GM21786 (cell line): ENCODE data around the gene TRAF7.
"Not testable (repeated sequence)": the region's sequence is repeated elsewhere in the genome, so short reads cannot be mapped to it uniquely, and the experiment has no call there.

ENCODE experiments used
- ATAC-seq: cut with Tn5 transposase; IDR thresholded peaks from one replicate; pipeline ENCODE4 v1.9.1; 2021; ENCODE audit not compliant: unreplicated experiment

Gene TRAF7

GRCh38 chr16:2155091-2155950 is at the start of gene TRAF7:
Gene TRAF7, plus strand, starts transcription at chr16:2155782. Its CDS starts 8,139 bp downstream, at chr16:2163921.
- ATAC-seq: peak; percentile 88

- ATAC-seq: not testable (repeated sequence)
Measured at GRCh38 chr16:2106211-2106610, 49.4 kb upstream of the TRAF7 start.

GRCh38 chr16:2107121-2107790 is 48.3 kb upstream of the TRAF7 start:
- not testable (repeated sequence) for ATAC-seq

- ATAC-seq: not testable (repeated sequence)
Measured at GRCh38 chr16:2107791-2108125, 47.8 kb upstream of the TRAF7 start.

GRCh38 chr16:2108446-2109270 is 46.9 kb upstream of the TRAF7 start:
- ATAC-seq: not testable (repeated sequence)

- not testable (repeated sequence) for ATAC-seq
Measured at GRCh38 chr16:2109271-2109580, 46.4 kb upstream of the TRAF7 start.

GRCh38 chr16:2109872-2110271 is 45.7 kb upstream of the TRAF7 start:
- not testable (repeated sequence) for ATAC-seq

- ATAC-seq: not testable (repeated sequence)
Measured at GRCh38 chr16:2110332-2111008, 45.1 kb upstream of the TRAF7 start.

GRCh38 chr16:2111009-2111353 is 44.6 kb upstream of the TRAF7 start:
- ATAC-seq: not testable (repeated sequence)

GRCh38 chr16:2111412-2112335 is 43.9 kb upstream of the TRAF7 start:
- not testable (repeated sequence) for ATAC-seq

- not testable (repeated sequence) for ATAC-seq
Measured at GRCh38 chr16:2112539-2113106, 43.0 kb upstream of the TRAF7 start.

GRCh38 chr16:2114225-2114624 is 41.4 kb upstream of the TRAF7 start:
- ATAC-seq: not testable (repeated sequence)

GRCh38 chr16:2114885-2115590 is 40.5 kb upstream of the TRAF7 start:
- not testable (repeated sequence) for ATAC-seq

- ATAC-seq: no peak
Measured at GRCh38 chr16:2115591-2115973, 40.0 kb upstream of the TRAF7 start.

GRCh38 chr16:2116428-2116827 is 39.2 kb upstream of the TRAF7 start:
- not testable (repeated sequence) for ATAC-seq

GRCh38 chr16:2117341-2117740 is 38.2 kb upstream of the TRAF7 start:
- ATAC-seq: not testable (repeated sequence)

GRCh38 chr16:2117960-2118722 is 37.4 kb upstream of the TRAF7 start:
- ATAC-seq: not testable (repeated sequence)

- not testable (repeated sequence) for ATAC-seq
Measured at GRCh38 chr16:2121325-2121724, 34.3 kb upstream of the TRAF7 start.
